Measurements from ENCODE around the gene IPP.
"Not testable (repeated sequence)": the region's sequence is repeated elsewhere in the genome, so short reads cannot be mapped to it uniquely, and the experiment has no call there.

IPP gene

GRCh38 chr1:45684402-45684801, 66.1 kb downstream of the IPP start:
- H3K9ac ChIP-seq (ENCODE audit: low read depth, low read length): 0 out of 2 replicates have a peak overlapping the region, but pooled peaks have one; percentile 97
- peaks cover 24% of the 10 kb centered on the region for H3K4me1 ChIP-seq (ENCODE audit: insufficient read depth, low read length)
- no peaks in the 10 kb centered on the region for H3K36me3 ChIP-seq (ENCODE audit: insufficient read depth, low read length)
- H3K9me3 ChIP-seq (ENCODE audit: control insufficient read depth, insufficient read depth, low read length): no peaks in the 10 kb centered on the region

GRCh38 chr1:45682942-45683341, 67.5 kb downstream of the IPP start:
- H3K9me3 ChIP-seq (ENCODE audit: control insufficient read depth, insufficient read depth, low read length): no peaks in the 10 kb centered on the region
- no peaks in the 10 kb centered on the region for H3K36me3 ChIP-seq (ENCODE audit: insufficient read depth, low read length)
- peaks cover 29% of the 10 kb centered on the region for H3K4me1 ChIP-seq (ENCODE audit: insufficient read depth, low read length)
- no peak overlapping the region for H3K9ac ChIP-seq (ENCODE audit: low read depth, low read length)

GRCh38 chr1:45679123-45679522, 71.3 kb downstream of the IPP start:
- H3K9ac ChIP-seq (ENCODE audit: low read depth, low read length): no peak overlapping the region
- peaks cover 25% of the 10 kb centered on the region for H3K4me1 ChIP-seq (ENCODE audit: insufficient read depth, low read length)
- no peaks in the 10 kb centered on the region for H3K9me3 ChIP-seq (ENCODE audit: control insufficient read depth, insufficient read depth, low read length)
- H3K36me3 ChIP-seq (ENCODE audit: insufficient read depth, low read length): no peaks in the 10 kb centered on the region

GRCh38 chr1:45678489-45678888, 72.0 kb downstream of the IPP start:
- Histone ChIP-seq H3K9me3 (ENCODE audit: control insufficient read depth, insufficient read depth, low read length) (no peaks in the 10 kb centered on the region), H3K4me1 (ENCODE audit: insufficient read depth, low read length) (peaks cover 25% of the 10 kb centered on the region), H3K36me3 (ENCODE audit: insufficient read depth, low read length) (no peaks in the 10 kb centered on the region), H3K9ac (ENCODE audit: low read depth, low read length) (no peak overlapping the region)

- Histone ChIP-seq H3K36me3 (ENCODE audit: insufficient read depth, low read length) (no peaks in the 10 kb centered on the region), H3K9me3 (ENCODE audit: control insufficient read depth, insufficient read depth, low read length) (no peaks in the 10 kb centered on the region), H3K4me1 (ENCODE audit: insufficient read depth, low read length) (peaks cover 24% of the 10 kb centered on the region), H3K9ac (ENCODE audit: low read depth, low read length) (no peak overlapping the region)
These were observed 72.7 kb downstream of the IPP start for GRCh38 chr1:45677751-45678245.

GRCh38 chr1:45676553-45676952, 73.9 kb downstream of the IPP start:
- H3K36me3 ChIP-seq (ENCODE audit: insufficient read depth, low read length); H3K9me3 ChIP-seq (ENCODE audit: control insufficient read depth, insufficient read depth, low read length); H3K9ac ChIP-seq (ENCODE audit: low read depth, low read length): not testable (repeated sequence)
- peaks cover 14% of the 10 kb centered on the region for H3K4me1 ChIP-seq (ENCODE audit: insufficient read depth, low read length)

- H3K9me3 ChIP-seq (ENCODE audit: control insufficient read depth, insufficient read depth, low read length): no peaks in the 10 kb centered on the region
These were observed 76.0 kb downstream of the IPP start for GRCh38 chr1:45674478-45674877.

GRCh38 chr1:45673956-45674355, 76.5 kb downstream of the IPP start:
- Histone ChIP-seq H3K4me1 (ENCODE audit: insufficient read depth, low read length) (peaks cover under 1% of the 10 kb centered on the region; the same call in 1 of the 2 replicates), H3K9me3 (ENCODE audit: control insufficient read depth, insufficient read depth, low read length) (no peaks in the 10 kb centered on the region), H3K9ac (ENCODE audit: low read depth, low read length) (no peak overlapping the region), H3K36me3 (ENCODE audit: insufficient read depth, low read length) (no peaks in the 10 kb centered on the region)

More at GRCh38 chr1:45674478-45674877, 76.0 kb downstream of the IPP start:
- no peaks in the 10 kb centered on the region for H3K36me3 ChIP-seq (ENCODE audit: insufficient read depth, low read length)
- no peak overlapping the region for H3K9ac ChIP-seq (ENCODE audit: low read depth, low read length)
- peaks cover 5% of the 10 kb centered on the region; the same call in 1 of the 2 replicates for H3K4me1 ChIP-seq (ENCODE audit: insufficient read depth, low read length)

- Histone ChIP-seq H3K4me1 (ENCODE audit: insufficient read depth, low read length) (no peaks in the 10 kb centered on the region), H3K9ac (ENCODE audit: low read depth, low read length) (no peak overlapping the region), H3K9me3 (ENCODE audit: control insufficient read depth, insufficient read depth, low read length) (no peaks in the 10 kb centered on the region), H3K36me3 (ENCODE audit: insufficient read depth, low read length) (no peaks in the 10 kb centered on the region)
These were observed 80.4 kb downstream of the IPP start for GRCh38 chr1:45669859-45670655.

GRCh38 chr1:45669379-45669778, 81.1 kb downstream of the IPP start:
- no peaks in the 10 kb centered on the region for H3K36me3 ChIP-seq (ENCODE audit: insufficient read depth, low read length)
- no peaks in the 10 kb centered on the region for H3K9me3 ChIP-seq (ENCODE audit: control insufficient read depth, insufficient read depth, low read length)
- H3K4me1 ChIP-seq (ENCODE audit: insufficient read depth, low read length): no peaks in the 10 kb centered on the region
- no peak overlapping the region for H3K9ac ChIP-seq (ENCODE audit: low read depth, low read length)

- Histone ChIP-seq H3K9ac (ENCODE audit: low read depth, low read length) (no peak overlapping the region), H3K4me1 (ENCODE audit: insufficient read depth, low read length) (no peaks in the 10 kb centered on the region), H3K36me3 (ENCODE audit: insufficient read depth, low read length) (no peaks in the 10 kb centered on the region), H3K9me3 (ENCODE audit: control insufficient read depth, insufficient read depth, low read length) (no peaks in the 10 kb centered on the region)
These were observed 81.9 kb downstream of the IPP start for GRCh38 chr1:45668526-45668925.

GRCh38 chr1:45667321-45668111, 82.9 kb downstream of the IPP start:
- Histone ChIP-seq H3K9ac (ENCODE audit: low read depth, low read length) (no peak overlapping the region), H3K4me1 (ENCODE audit: insufficient read depth, low read length) (no peaks in the 10 kb centered on the region), H3K9me3 (ENCODE audit: control insufficient read depth, insufficient read depth, low read length) (no peaks in the 10 kb centered on the region), H3K36me3 (ENCODE audit: insufficient read depth, low read length) (no peaks in the 10 kb centered on the region)

GRCh38 chr1:45666836-45667235, 83.6 kb downstream of the IPP start:
- Histone ChIP-seq H3K4me1 (ENCODE audit: insufficient read depth, low read length) (no peaks in the 10 kb centered on the region), H3K9me3 (ENCODE audit: control insufficient read depth, insufficient read depth, low read length) (no peaks in the 10 kb centered on the region), H3K9ac (ENCODE audit: low read depth, low read length) (no peak overlapping the region), H3K36me3 (ENCODE audit: insufficient read depth, low read length) (no peaks in the 10 kb centered on the region)

- no peaks in the 10 kb centered on the region for H3K4me1 ChIP-seq (ENCODE audit: insufficient read depth, low read length)
- no peaks in the 10 kb centered on the region for H3K9me3 ChIP-seq (ENCODE audit: control insufficient read depth, insufficient read depth, low read length)
- H3K9ac ChIP-seq (ENCODE audit: low read depth, low read length): no peak overlapping the region
- H3K36me3 ChIP-seq (ENCODE audit: insufficient read depth, low read length): peaks cover 27% of the 10 kb centered on the region
These were observed 90.1 kb downstream of the IPP start for GRCh38 chr1:45660336-45660735.

GRCh38 chr1:45659222-45659621, 91.2 kb downstream of the IPP start:
- peaks cover 33% of the 10 kb centered on the region for H3K36me3 ChIP-seq (ENCODE audit: insufficient read depth, low read length)
- no peaks in the 10 kb centered on the region for H3K9me3 ChIP-seq (ENCODE audit: control insufficient read depth, insufficient read depth, low read length)
- no peak overlapping the region for H3K9ac ChIP-seq (ENCODE audit: low read depth, low read length)
- H3K4me1 ChIP-seq (ENCODE audit: insufficient read depth, low read length): no peaks in the 10 kb centered on the region
